HepG2 (cell line): ENCODE data around the gene LHX1. TPM values are rescaled to one million over a fixed set of nuclear protein-coding genes. Genes with fewer than 3 reads are reported as not detected.

Experiments used
- ATAC-seq: fragments of 200-7000 bp; cut with Tn5 transposase; 3 replicates; pipeline ENCODE4 v1.9.1; 2020; ENCODE audit warnings: mild to moderate bottlenecking, moderate library complexity
- BruUV-seq: library from RNA; stranded (reverse); fragments of 400-500 nt; replicated peaks from 2 replicates; lab custom pipeline; 2021; lab: Mats Ljungman, UMichigan
- CTCF ChIA-PET: fragments of 300-600 bp; formaldehyde crosslinking; extraction: SDS; loops from one replicate; lab custom pipeline; 2021; ENCODE audit warnings: low total read pairs, inconsistent platforms, low intra/inter-chr PET ratio; lab: Yijun Ruan, JAX
- POLR2A ChIA-PET: fragments of 350-600 bp; sonication (Branson Sonifier 250); formaldehyde crosslinking; loops from one replicate; lab custom pipeline; 2020; ENCODE audit warnings: antibody characterized with exemption, inconsistent platforms; lab: Yijun Ruan, JAX
- DNase-seq: peaks from one replicate; pipeline ENCODE4 v3.0.0-alpha.2; 2015; ENCODE audit warnings: low spot score
- FAIRE-seq: peaks from 3 replicates; lab custom pipeline; 2011; peaks lifted over from hg19 to GRCh38; lab: Jason Lieb, UNC
- H2AFZ ChIP-seq: one replicate; pipeline ENCODE4 v1.6.1; 2011; ENCODE audit warnings: low read length, inconsistent platforms
- H3K27ac ChIP-seq: fragments of 300-600 bp; 3 replicates; pipeline ENCODE4 v1.8.0; 2011; ENCODE audit warnings: mixed run types, mild to moderate bottlenecking, mixed read lengths, low read length, inconsistent platforms; ENCODE audit not compliant: insufficient read depth; ENCODE audit errors: extremely low read length
- H3K27me3 ChIP-seq, 2 experiments: fragments of 200-600 bp in 1 of 2; 2 replicates in 1 of 2; 3 replicates in 1 of 2; pipeline versions ENCODE4 v1.6.0 to v1.8.0; 2011; ENCODE audit warnings: low read length in 2 of 2, mild to moderate bottlenecking in 2 of 2, moderate library complexity in 2 of 2, inconsistent platforms in 1 of 2; ENCODE audit not compliant: insufficient read depth in 2 of 2, control insufficient read depth in 1 of 2
- H3K36me3 ChIP-seq, 2 experiments: fragments of 200-600 bp in 1 of 2; replicated peaks in 1 of 2; 2 replicates in 1 of 2; 3 replicates in 1 of 2; pipeline versions ENCODE4 v1.5.1 to v1.8.0; 2011; ENCODE audit warnings: low read length in 2 of 2, inconsistent platforms in 1 of 2; ENCODE audit not compliant: insufficient read depth in 2 of 2, control insufficient read depth in 1 of 2
- H3K4me1 ChIP-seq: 2 replicates; pipeline ENCODE4 v1.5.1; 2012; ENCODE audit warnings: low read length, inconsistent platforms; ENCODE audit not compliant: insufficient read depth
- H3K4me2 ChIP-seq: 2 replicates; pipeline ENCODE4 v1.6.0; 2011; ENCODE audit warnings: low read depth, low read length, inconsistent platforms
- H3K4me3 ChIP-seq, 3 experiments: fragments of 200-600 bp in 1 of 3; sonication (generic), shearing (Covaris generic) in 1 of 3; replicated peaks in 1 of 3; 2 replicates each; pipeline ENCODE4 v1.5.1; 2011 to 2016; ENCODE audit warnings: low read length in 3 of 3, inconsistent platforms in 2 of 3, low read depth in 2 of 3, mild to moderate bottlenecking in 2 of 3, control low read depth in 1 of 3, mixed read lengths in 1 of 3; ENCODE audit not compliant: insufficient read depth in 1 of 3
- H3K79me2 ChIP-seq: one replicate; pipeline ENCODE4 v1.6.1; 2011; ENCODE audit warnings: low read length, inconsistent platforms; ENCODE audit not compliant: insufficient read depth
- H3K9ac ChIP-seq: 2 replicates; pipeline ENCODE4 v1.6.0; 2011; ENCODE audit warnings: mild to moderate bottlenecking, low read depth, low read length, inconsistent platforms; ENCODE audit not compliant: insufficient read depth
- H3K9me3 ChIP-seq: 2 replicates; pipeline ENCODE4 v1.5.1; 2012; ENCODE audit warnings: mild to moderate bottlenecking, low read length
- H4K20me1 ChIP-seq: 2 replicates; pipeline ENCODE4 v1.6.0; 2011; ENCODE audit warnings: inconsistent platforms, mild to moderate bottlenecking, low read length, moderate library complexity; ENCODE audit not compliant: insufficient read depth
- BCLAF1 ChIP-seq: fragments of 450-650 bp; IDR thresholded peaks from 2 replicates; pipeline ENCODE4 v1.6.1; 2017; ENCODE audit warnings: mild to moderate bottlenecking
- FOSL2 ChIP-seq: sonication (generic); formaldehyde crosslinking; IDR thresholded peaks from 2 replicates; pipeline ENCODE4 v1.4.0; 2020; ENCODE audit warnings: missing genetic modification reagents
- FOXJ3 ChIP-seq: sonication (generic); formaldehyde crosslinking; IDR thresholded peaks from 2 replicates; pipeline ENCODE4 v1.4.0; 2020; ENCODE audit warnings: missing genetic modification reagents, mild to moderate bottlenecking, borderline replicate concordance
- NR0B2 ChIP-seq: sonication (generic); formaldehyde crosslinking; IDR thresholded peaks from 2 replicates; pipeline ENCODE4 v1.4.0; 2020; ENCODE audit warnings: mild to moderate bottlenecking, missing genetic modification reagents
- RARA ChIP-seq: IDR thresholded peaks from 2 replicates; pipeline ENCODE4 v1.6.1; 2016; ENCODE audit warnings: missing genetic modification reagents, missing compliant biosample characterization
- SKI ChIP-seq: fragments of 450-650 bp; IDR thresholded peaks from one replicate; pipeline ENCODE4 v1.6.1; 2018; ENCODE audit warnings: mild to moderate bottlenecking; ENCODE audit not compliant: partially characterized antibody
- TBX2 ChIP-seq: sonication (generic); formaldehyde crosslinking; IDR thresholded peaks from 2 replicates; pipeline ENCODE4 v1.5.0; 2020; ENCODE audit warnings: missing genetic modification reagents, mild to moderate bottlenecking, borderline replicate concordance
- TFE3 ChIP-seq: IDR thresholded peaks from 2 replicates; pipeline ENCODE4 v1.6.1; 2016
- ZNF629 ChIP-seq: sonication (generic); formaldehyde crosslinking; conservative IDR thresholded peaks from 2 replicates; pipeline ENCODE4 v1.5.0; 2020; ENCODE audit warnings: missing genetic modification reagents
- ZNF639 ChIP-seq: conservative IDR thresholded peaks from 2 replicates; pipeline ENCODE4 v1.6.1; 2018; ENCODE audit warnings: missing genetic modification reagents
- WGBS: methylation state at CpG from one replicate; pipeline ENCODE4 v1.1.6; 2017; ENCODE audit warnings: low lambda C conversion rate; 5-methylcytosine and 5-hydroxymethylcytosine counted together
- in situ Hi-C: cut with HindIII; loops from 2 replicates; pipeline ENCODE4 v1.10.0; 2017; ENCODE audit warnings: low pct_unique_long_range_greater_than_20kb; ENCODE audit not compliant: extremely low pct_ligation_motif_present
- intact Hi-C: fragments of 100-400 bp; cut with micrococcal nuclease; formaldehyde crosslinking; loops from one replicate; pipeline ENCODE4 v1.10.0; 2022; ENCODE audit not compliant: unreplicated experiment
- polyA plus RNA-seq, 8 experiments: library from polyadenylated mRNA; depleted of rRNA in 3 of 8; stranded (reverse) in 7 of 8; unstranded in 1 of 8; fragments of >200 nt; fragmentation: Illumina TruSeq in 4 of 8; extraction: Trizol in 4 of 8; gene quantifications; 2 replicates each; pipeline versions ENCODE4 v1.2.1 to v1.2.3, GENCODE V29; 2011 to 2016; ENCODE audit warnings: low read depth in 4 of 8, missing spikeins in 1 of 8, mixed read lengths in 1 of 8; ENCODE audit not compliant: insufficient read depth in 1 of 8
- total RNA-seq, 5 experiments: library from RNA; depleted of rRNA; stranded (reverse); fragments of >200 nt; fragmentation: Illumina TruSeq; extraction: Trizol; gene quantifications; 2 replicates each; pipeline ENCODE4 v1.2.3, GENCODE V29; 2016; ENCODE audit warnings: low read depth in 1 of 5

Gene LHX1
- total and polyA plus RNA-seq, 2 of the 13 experiments (the other 11 are each of a cell fraction or from before 2014, with no cell fraction given): not detected

GRCh38 chr17:36901506-36901905, 35.8 kb upstream of the LHX1 start:
- no peak overlapping the region for H3K27ac ChIP-seq

GRCh38 chr17:36907407-36907806, 29.9 kb upstream of the LHX1 start:
- no peaks in the 10 kb centered on the region for H3K36me3 ChIP-seq
- no peak overlapping the region for H2AFZ ChIP-seq
- POLR2A ChIA-PET: no interaction called here
- in situ Hi-C loops: no loop called here
- no TSS peak for BruUV-seq
- WGBS: 30% methylated on average over 7 of the region's 10 CpGs
- intact Hi-C loops: no loop called here
- H3K79me2 ChIP-seq: no peaks in the 10 kb centered on the region
- FAIRE-seq (no peak), DNase-seq (no peak), ATAC-seq (no peak)
- H3K27ac ChIP-seq: no peak overlapping the region
- H3K9me3 ChIP-seq: no peaks in the 10 kb centered on the region
- H3K9ac ChIP-seq: no peak overlapping the region
- no peaks in the 10 kb centered on the region; the same call in 1 of the 2 replicates for H3K4me1 ChIP-seq
- no peak overlapping the region for H3K4me2 ChIP-seq
- H3K4me3 ChIP-seq: no peak overlapping the region
- no peaks in the 10 kb centered on the region for H4K20me1 ChIP-seq
- CTCF ChIA-PET: no interaction called here
- H3K27me3 ChIP-seq: peaks cover 0 to 10% of the 10 kb centered on the region in 2 experiments; a peak in 1 of 5 replicates
- TF ChIP-seq NR0B2 (CRISPR knock-in tag) (no peak), RARA (CRISPR knock-in tag) (no peak), ZNF639 (CRISPR knock-in tag) (no peak), BCLAF1 (no peak), TBX2 (no peak), TFE3 (no peak)

More at GRCh38 chr17:36901506-36901905, 35.8 kb upstream of the LHX1 start:
- H3K4me2 ChIP-seq: no peak overlapping the region
- BruUV-seq: no TSS peak
- H3K9me3 ChIP-seq: no peaks in the 10 kb centered on the region
- no peaks in the 10 kb centered on the region for H3K36me3 ChIP-seq
- in situ Hi-C loops: no loop called here
- CTCF ChIA-PET: no interaction called here
- peak; percentile 48 for TF ChIP-seq ZNF629 (CRISPR knock-in tag)
- peak; percentile 55; the same call in 1 of the 2 replicates for TF ChIP-seq FOSL2 (CRISPR knock-in tag)
- TF ChIP-seq SKI: peak; percentile 64
- TF ChIP-seq FOXJ3 (CRISPR knock-in tag): no peak
- no peak overlapping the region for H3K9ac ChIP-seq
- ATAC-seq (peak; percentile 72), DNase-seq (peak; percentile 16), FAIRE-seq (no peak)
- no peaks in the 10 kb centered on the region for H4K20me1 ChIP-seq
- POLR2A ChIA-PET: no interaction called here
- H3K4me3 ChIP-seq: no peak overlapping the region
- intact Hi-C loops: no loop called here
- H2AFZ ChIP-seq: no peak overlapping the region
- no peaks in the 10 kb centered on the region for H3K79me2 ChIP-seq
- 17% methylated on average over 11 of the region's 14 CpGs for WGBS
- 0 out of 5 replicates have a peak, but pooled peaks cover 0 to 3% of the 10 kb centered on the region in 2 experiments for H3K27me3 ChIP-seq
- H3K4me1 ChIP-seq: peaks cover 9% of the 10 kb centered on the region
